Naive thymus-derived CD8-positive, alpha-beta T cell (primary cell): ENCODE measurements around the gene GATAD2A. TPM values are rescaled to one million over a fixed set of nuclear protein-coding genes. Genes with fewer than 3 reads are reported as not detected.

ENCODE experiments used
- ATAC-seq, 2 donors: fragments of 150-1000 bp; cut with Tn5 transposase in 1 of 2; sonication (Bioruptor Pico), chemical (Tn5 transposase) in 1 of 2; 1 replicate in 1 of 2; 2 replicates in 1 of 2; pipeline ENCODE4 v1.10.0; 2021; ENCODE audit warnings: mild to moderate bottlenecking in 2 of 2, moderate library complexity in 2 of 2
- POLR2A ChIA-PET: fragments of 350-600 bp; sonication (Branson Sonifier 250); formaldehyde crosslinking; loops from one replicate; lab custom pipeline; 2021; ENCODE audit warnings: antibody characterized with exemption; lab: Charles Lee
- DNase-seq, 10 donors: peaks; one replicate each; pipeline versions ENCODE4 v3.0.0 to v3.0.0-alpha.2; 2020 to 2022
- H3K27ac Mint-ChIP-seq, 10 donors: one replicate each; pipeline ENCODE4 v1.8.0; 2020 to 2022; ENCODE audit warnings: mild to moderate bottlenecking in 10 of 10, mixed read lengths in 10 of 10, moderate library complexity in 4 of 10, inconsistent platforms in 1 of 10
- H3K27me3 Mint-ChIP-seq, 5 donors: one replicate each; pipeline ENCODE4 v1.8.0; 2021 to 2022; ENCODE audit warnings: mixed read lengths in 5 of 5
- H3K36me3 Mint-ChIP-seq, 3 donors: one replicate each; pipeline ENCODE4 v1.8.0; 2020 to 2022; ENCODE audit warnings: mixed read lengths in 3 of 3, mild to moderate bottlenecking in 2 of 3, inconsistent platforms in 1 of 3
- H3K4me1 Mint-ChIP-seq, 4 donors: one replicate each; pipeline ENCODE4 v1.8.0; 2021 to 2022; ENCODE audit warnings: mixed read lengths in 4 of 4
- H3K4me3 Mint-ChIP-seq, 10 donors: one replicate each; pipeline ENCODE4 v1.8.0; 2020 to 2022; ENCODE audit warnings: mild to moderate bottlenecking in 10 of 10, mixed read lengths in 10 of 10, moderate library complexity in 6 of 10, inconsistent platforms in 1 of 10
- H3K9me3 Mint-ChIP-seq, 9 donors: one replicate each; pipeline ENCODE4 v1.8.0; 2020 to 2022; ENCODE audit warnings: mixed read lengths in 9 of 9, mild to moderate bottlenecking in 3 of 9, inconsistent platforms in 1 of 9, moderate library complexity in 1 of 9
- polyA plus RNA-seq, 3 donors: library from polyadenylated mRNA; unstranded; fragments of 300-500 nt; fragmentation: Illumina TruSeq; gene quantifications; one replicate each; pipeline ENCODE4 v1.2.3, GENCODE V29; 2021
- total RNA-seq, 8 experiments: library from RNA in 2 of 8; stranded (reverse) in 2 of 8; gene quantifications; one replicate each; pipeline ENCODE4 v1.2.3 and lab custom pipeline; 2021 to 2026

The GATAD2A gene
- total and polyA plus RNA-seq, 5 experiments from 2014 or later, result 14.5 to 107 (median 35.1) TPM

GRCh38 chr19:19541616-19542015 lies 136.1 kb downstream of the GATAD2A start:
- DNase-seq (no peak), ATAC-seq (no peak)
- no peaks in the 10 kb centered on the region for H3K9me3 Mint-ChIP-seq
- no peak overlapping the region for H3K27ac Mint-ChIP-seq
- H3K4me3 Mint-ChIP-seq, result peak overlapping the region in 8 of 10 donors; percentile 57 to 83 (median 74)
- peaks cover 0 to 6% (median 0%) of the 10 kb centered on the region in 5 donors for H3K27me3 Mint-ChIP-seq
- H3K4me1 Mint-ChIP-seq, result peaks cover 15 to 38% (median 33%) of the 10 kb centered on the region in 4 donors
- H3K36me3 Mint-ChIP-seq, result no peaks in the 10 kb centered on the region
- POLR2A ChIA-PET, result interaction anchor here (0.6 to 1.6 kb wide), 3 partner anchors 25 to 66 kb away, joined by 3 to 6 read pairs (median 4); partner anchors contain the start of gene NDUFA13

- Mint-ChIP-seq H3K27me3 (peaks cover 0 to 6% (median 0%) of the 10 kb centered on the region in 5 donors), H3K4me3 (no peak overlapping the region), H3K4me1 (peaks cover 13 to 36% (median 32%) of the 10 kb centered on the region in 4 donors), H3K9me3 (no peaks in the 10 kb centered on the region), H3K36me3 (no peaks in the 10 kb centered on the region), H3K27ac (peak overlapping the region in 1 of 10 donors; percentile 44)
- POLR2A ChIA-PET, result interaction anchor here (0.6 kb wide), 1 partner anchor 124 kb away, joined by 4 read pairs; no protein-coding TSS in a partner anchor
- no peak for ATAC-seq
- no peak for DNase-seq
Measured at GRCh38 chr19:19542507-19542906, 137.0 kb downstream of the GATAD2A start.

GRCh38 chr19:19543101-19543500 lies 137.6 kb downstream of the GATAD2A start:
- Mint-ChIP-seq H3K27me3 (peaks cover 0 to 6% (median 0%) of the 10 kb centered on the region in 5 donors), H3K27ac (no peak overlapping the region), H3K4me1 (peaks cover 10 to 32% (median 28%) of the 10 kb centered on the region in 4 donors), H3K9me3 (no peaks in the 10 kb centered on the region), H3K4me3 (no peak overlapping the region), H3K36me3 (no peaks in the 10 kb centered on the region)
- DNase-seq, result no peak
- POLR2A ChIA-PET, result interaction anchor here (0.6 to 0.9 kb wide), 2 partner anchors 10 to 123 kb away, joined by 4 to 5 read pairs; no protein-coding TSS in a partner anchor
- ATAC-seq, result no peak

GRCh38 chr19:19543640-19544039 lies 138.2 kb downstream of the GATAD2A start:
- Mint-ChIP-seq H3K36me3 (no peaks in the 10 kb centered on the region), H3K27ac (no peak overlapping the region), H3K9me3 (no peaks in the 10 kb centered on the region), H3K4me3 (no peak overlapping the region), H3K4me1 (peaks cover 7 to 28% (median 25%) of the 10 kb centered on the region in 4 donors), H3K27me3 (peaks cover 0 to 4% (median 0%) of the 10 kb centered on the region in 5 donors)
- POLR2A ChIA-PET, result interaction anchor here (0.9 kb wide), 1 partner anchor 11 kb away, joined by 5 read pairs; no protein-coding TSS in a partner anchor
- ATAC-seq (no peak), DNase-seq (no peak)

- no peak overlapping the region for H3K27ac Mint-ChIP-seq
- no peak overlapping the region for H3K4me3 Mint-ChIP-seq
- peaks cover 0 to 3% (median 0%) of the 10 kb centered on the region in 5 donors for H3K27me3 Mint-ChIP-seq
- no peaks in the 10 kb centered on the region for H3K36me3 Mint-ChIP-seq
- DNase-seq (no peak), ATAC-seq (no peak)
- peaks cover 3 to 22% (median 18%) of the 10 kb centered on the region in 4 donors for H3K4me1 Mint-ChIP-seq
- POLR2A ChIA-PET, result interaction anchor here (0.7 kb wide), 1 partner anchor 224 kb away, joined by 3 read pairs; the partner anchor contains the start of genes MAU2 and SUGP1
- H3K9me3 Mint-ChIP-seq, result no peaks in the 10 kb centered on the region
Measured at GRCh38 chr19:19544257-19544953, 138.9 kb downstream of the GATAD2A start.

- Mint-ChIP-seq H3K4me3 (no peak overlapping the region), H3K4me1 (peaks cover 3 to 18% (median 15%) of the 10 kb centered on the region in 4 donors), H3K27me3 (peaks cover 0 to 4% (median 0%) of the 10 kb centered on the region in 5 donors), H3K27ac (no peak overlapping the region), H3K36me3 (no peaks in the 10 kb centered on the region), H3K9me3 (no peaks in the 10 kb centered on the region)
- ATAC-seq, result no peak
- DNase-seq, result no peak
- POLR2A ChIA-PET, result interaction anchor here (0.7 kb wide), 1 partner anchor 224 kb away, joined by 3 read pairs; the partner anchor contains the start of genes MAU2 and SUGP1
Measured at GRCh38 chr19:19544954-19545591, 139.6 kb downstream of the GATAD2A start.

- Mint-ChIP-seq H3K9me3 (no peaks in the 10 kb centered on the region), H3K4me3 (no peak overlapping the region), H3K27ac (peak overlapping the region in 1 of 10 donors; percentile 43), H3K4me1 (peaks cover 2 to 15% (median 13%) of the 10 kb centered on the region in 4 donors), H3K36me3 (no peaks in the 10 kb centered on the region), H3K27me3 (peaks cover 0 to 4% (median 0%) of the 10 kb centered on the region in 5 donors)
- no peak for DNase-seq
- no peak for ATAC-seq
- POLR2A ChIA-PET, result no interaction called here
Measured at GRCh38 chr19:19545707-19546106, 140.2 kb downstream of the GATAD2A start.

GRCh38 chr19:19546751-19547162 lies 141.3 kb downstream of the GATAD2A start:
- Mint-ChIP-seq H3K4me1 (peaks cover 1 to 9% (median 5%) of the 10 kb centered on the region in 4 donors), H3K36me3 (no peaks in the 10 kb centered on the region), H3K27ac (no peak overlapping the region), H3K27me3 (peaks cover 0 to 6% (median 0%) of the 10 kb centered on the region in 5 donors), H3K9me3 (no peaks in the 10 kb centered on the region), H3K4me3 (no peak overlapping the region)
- ATAC-seq (no peak), DNase-seq (no peak)
- POLR2A ChIA-PET, result interaction anchor here (0.6 to 1.4 kb wide), 2 partner anchors 14 to 73 kb away, joined by 3 to 7 read pairs; no protein-coding TSS in a partner anchor

GRCh38 chr19:19547674-19548336 lies 142.3 kb downstream of the GATAD2A start:
- H3K36me3 Mint-ChIP-seq, result no peaks in the 10 kb centered on the region
- no peak for DNase-seq
- peaks cover 0 to 1% (median 0%) of the 10 kb centered on the region in 4 donors for H3K4me1 Mint-ChIP-seq
- no peak for ATAC-seq
- H3K27ac Mint-ChIP-seq, result no peak overlapping the region
- POLR2A ChIA-PET, result interaction anchor here (1.0 to 1.4 kb wide), 3 partner anchors 13 to 116 kb away, joined by 3 read pairs; partner anchors contain the start of genes ATP13A1 and PBX4
- no peaks in the 10 kb centered on the region for H3K9me3 Mint-ChIP-seq
- H3K4me3 Mint-ChIP-seq, result no peak overlapping the region
- peaks cover 0 to 6% (median 0%) of the 10 kb centered on the region in 5 donors for H3K27me3 Mint-ChIP-seq

- ATAC-seq (no peak), DNase-seq (no peak)
- H3K4me1 Mint-ChIP-seq, result peaks cover 0 to 4% (median under 1%) of the 10 kb centered on the region in 4 donors
- no peaks in the 10 kb centered on the region for H3K36me3 Mint-ChIP-seq
- H3K4me3 Mint-ChIP-seq, result no peak overlapping the region
- no peak overlapping the region for H3K27ac Mint-ChIP-seq
- peaks cover 0 to 6% (median 0%) of the 10 kb centered on the region in 5 donors for H3K27me3 Mint-ChIP-seq
- no peaks in the 10 kb centered on the region for H3K9me3 Mint-ChIP-seq
- POLR2A ChIA-PET, result interaction anchor here (1.1 kb wide), 2 partner anchors 49 to 320 kb away, joined by 3 read pairs; no protein-coding TSS in a partner anchor
Measured at GRCh38 chr19:19548915-19549759, 143.7 kb downstream of the GATAD2A start.

GRCh38 chr19:19549804-19550464 lies 144.5 kb downstream of the GATAD2A start:
- Mint-ChIP-seq H3K4me3 (no peak overlapping the region), H3K4me1 (peaks cover 0 to 9% (median 4%) of the 10 kb centered on the region in 4 donors), H3K9me3 (no peaks in the 10 kb centered on the region), H3K36me3 (no peaks in the 10 kb centered on the region), H3K27ac (peak overlapping the region in 2 of 10 donors; percentile 60 to 80), H3K27me3 (peaks cover 0 to 6% (median 0%) of the 10 kb centered on the region in 5 donors)
- ATAC-seq, result no peak
- POLR2A ChIA-PET, result interaction anchor here (1.1 kb wide), 2 partner anchors 49 to 320 kb away, joined by 3 read pairs; no protein-coding TSS in a partner anchor
- DNase-seq, result no peak
